Mesothelial cell of epicardium (in vitro differentiated cells): ENCODE data around the gene C11orf54. TPM values are rescaled to one million over a fixed set of nuclear protein-coding genes. Genes with fewer than 3 reads are reported as not detected.

Experiments
- DNase-seq, 2 experiments: peaks; one replicate each; pipeline ENCODE4 v3.0.0; 2021; ENCODE audit warnings: low spot score in 2 of 2; ENCODE audit not compliant: unreplicated experiment in 2 of 2
- H3K27ac Mint-ChIP-seq: 2 replicates; pipeline ENCODE4 v1.8.0; 2021; ENCODE audit warnings: mixed read lengths
- H3K27me3 Mint-ChIP-seq: 2 replicates; pipeline ENCODE4 v1.8.0; 2021; ENCODE audit warnings: low read depth, mixed read lengths
- H3K36me3 Mint-ChIP-seq: 2 replicates; pipeline ENCODE4 v1.8.0; 2021; ENCODE audit warnings: mixed read lengths
- H3K4me1 Mint-ChIP-seq: 2 replicates; pipeline ENCODE4 v1.8.0; 2021; ENCODE audit warnings: mixed read lengths
- H3K4me3 Mint-ChIP-seq: 2 replicates; pipeline ENCODE4 v1.8.0; 2021; ENCODE audit warnings: mild to moderate bottlenecking, moderate library complexity, mixed read lengths
- H3K9me3 Mint-ChIP-seq: 2 replicates; pipeline ENCODE4 v1.8.0; 2021; ENCODE audit warnings: mixed read lengths
- total RNA-seq: library from RNA; stranded (reverse); gene quantifications from 3 replicates; pipeline ENCODE4 v1.2.1, GENCODE V29; 2021
- TF ChIP-seq, protein P1 (sequence below): fragments of 200-600 bp; sonication (generic); IDR thresholded peaks from one replicate; pipeline ENCODE4 v1.5.0; 2021; ENCODE audit warnings: antibody characterized with exemption; ENCODE audit not compliant: unreplicated experiment

Gene C11orf54
- total RNA-seq, 1 donor from 2014 or later, result 34.5 TPM

DNA sequence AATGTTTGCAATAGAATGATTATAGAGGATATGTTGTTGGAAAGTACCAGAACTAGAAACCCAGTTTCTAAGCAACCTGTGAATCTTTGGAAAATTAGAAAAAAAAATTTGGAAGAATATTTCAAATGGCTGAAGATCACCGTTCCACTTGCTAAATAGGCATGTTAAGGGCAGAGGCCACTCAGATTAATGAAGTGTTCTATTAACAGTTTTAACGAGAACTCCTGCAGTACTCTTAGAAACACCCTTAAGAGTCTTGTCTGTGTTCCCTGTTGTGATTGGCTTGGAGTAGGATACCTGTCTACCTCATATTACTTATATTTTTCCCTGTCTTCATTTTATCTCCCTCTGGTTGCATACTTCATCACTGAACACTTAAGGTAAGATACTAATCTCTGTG lies 4.6 kb downstream of the C11orf54 start:
- no peak for DNase-seq
- Mint-ChIP-seq H3K4me3 (no peak overlapping the region), H3K36me3 (peaks cover 5% of the 10 kb centered on the region), H3K27ac (no peak overlapping the region), H3K27me3 (no peaks in the 10 kb centered on the region), H3K9me3 (no peaks in the 10 kb centered on the region), H3K4me1 (peaks cover 12% of the 10 kb centered on the region)
- TF ChIP-seq, protein P1, sequence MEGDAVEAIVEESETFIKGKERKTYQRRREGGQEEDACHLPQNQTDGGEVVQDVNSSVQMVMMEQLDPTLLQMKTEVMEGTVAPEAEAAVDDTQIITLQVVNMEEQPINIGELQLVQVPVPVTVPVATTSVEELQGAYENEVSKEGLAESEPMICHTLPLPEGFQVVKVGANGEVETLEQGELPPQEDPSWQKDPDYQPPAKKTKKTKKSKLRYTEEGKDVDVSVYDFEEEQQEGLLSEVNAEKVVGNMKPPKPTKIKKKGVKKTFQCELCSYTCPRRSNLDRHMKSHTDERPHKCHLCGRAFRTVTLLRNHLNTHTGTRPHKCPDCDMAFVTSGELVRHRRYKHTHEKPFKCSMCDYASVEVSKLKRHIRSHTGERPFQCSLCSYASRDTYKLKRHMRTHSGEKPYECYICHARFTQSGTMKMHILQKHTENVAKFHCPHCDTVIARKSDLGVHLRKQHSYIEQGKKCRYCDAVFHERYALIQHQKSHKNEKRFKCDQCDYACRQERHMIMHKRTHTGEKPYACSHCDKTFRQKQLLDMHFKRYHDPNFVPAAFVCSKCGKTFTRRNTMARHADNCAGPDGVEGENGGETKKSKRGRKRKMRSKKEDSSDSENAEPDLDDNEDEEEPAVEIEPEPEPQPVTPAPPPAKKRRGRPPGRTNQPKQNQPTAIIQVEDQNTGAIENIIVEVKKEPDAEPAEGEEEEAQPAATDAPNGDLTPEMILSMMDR, result no peak

DNA sequence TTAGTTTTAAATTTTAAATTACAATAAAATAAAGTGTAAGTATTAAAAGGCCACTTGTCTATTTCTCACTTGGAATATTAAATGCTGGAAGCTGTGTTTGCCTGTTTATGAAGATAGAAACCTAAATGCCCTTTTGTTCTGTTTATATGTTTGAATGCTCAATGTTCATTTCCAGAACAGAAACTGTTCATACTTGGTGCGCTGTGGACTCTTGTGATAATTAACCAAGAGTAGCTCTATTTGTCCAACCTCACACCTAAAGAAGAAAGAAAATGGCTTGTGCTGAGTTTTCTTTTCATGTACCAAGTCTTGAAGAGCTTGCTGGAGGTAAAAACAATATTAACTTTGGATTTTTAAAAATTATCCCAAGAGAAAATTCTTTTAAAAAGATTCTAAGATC lies 5.7 kb downstream of the C11orf54 start:
- H3K27ac Mint-ChIP-seq, result no peak overlapping the region
- peaks cover 5% of the 10 kb centered on the region for H3K36me3 Mint-ChIP-seq
- H3K9me3 Mint-ChIP-seq, result no peaks in the 10 kb centered on the region
- no peak overlapping the region for H3K4me3 Mint-ChIP-seq
- DNase-seq, result no peak
- no peaks in the 10 kb centered on the region for H3K27me3 Mint-ChIP-seq
- H3K4me1 Mint-ChIP-seq, result peaks cover 12% of the 10 kb centered on the region
- TF ChIP-seq, protein P1, result no peak

DNA sequence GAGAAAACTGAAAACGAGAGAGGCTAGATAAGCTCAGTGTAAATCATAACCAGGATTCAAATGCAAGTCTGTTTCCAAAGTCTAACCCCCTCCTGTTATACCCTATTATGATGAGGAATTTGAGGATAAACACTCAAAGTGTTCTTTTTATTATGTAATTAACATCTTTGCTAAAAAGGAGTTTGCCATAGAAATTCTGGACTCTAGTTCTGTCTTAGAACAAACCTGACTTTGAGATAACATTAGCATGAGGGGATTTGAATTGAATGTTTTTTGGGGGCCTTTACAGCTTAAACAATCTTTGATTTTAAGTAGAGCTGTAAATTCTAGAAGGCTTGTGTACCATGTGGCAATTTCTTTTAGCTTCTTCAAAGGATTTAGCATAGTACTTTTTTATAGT lies 9.5 kb downstream of the C11orf54 start:
- no peaks in the 10 kb centered on the region for H3K27me3 Mint-ChIP-seq
- TF ChIP-seq, protein P1, result no peak
- H3K4me1 Mint-ChIP-seq, result no peaks in the 10 kb centered on the region
- DNase-seq, result no peak
- H3K9me3 Mint-ChIP-seq, result no peaks in the 10 kb centered on the region
- peaks cover 5% of the 10 kb centered on the region for H3K36me3 Mint-ChIP-seq
- H3K27ac Mint-ChIP-seq, result no peak overlapping the region
- H3K4me3 Mint-ChIP-seq, result no peak overlapping the region

DNA sequence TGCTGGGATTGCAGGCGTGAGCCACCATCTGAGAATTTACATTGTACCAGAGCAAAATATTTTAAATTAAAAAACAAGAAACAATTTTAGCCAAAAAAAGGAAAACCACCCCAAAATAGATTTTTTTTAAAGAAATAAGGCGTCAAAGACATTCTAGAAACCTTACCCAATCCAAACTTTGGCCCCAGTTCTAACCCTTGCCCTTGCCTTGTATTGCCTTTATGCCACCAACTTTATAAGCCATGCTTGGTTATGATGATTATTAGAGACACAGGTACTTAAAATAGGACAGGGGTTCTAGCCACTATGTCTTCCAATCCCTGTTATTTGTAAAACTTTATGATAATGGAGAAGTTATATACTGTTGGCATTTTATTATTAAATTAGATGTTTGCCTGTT lies 11.8 kb downstream of the C11orf54 start:
- peaks cover 18% of the 10 kb centered on the region for H3K36me3 Mint-ChIP-seq
- no peak overlapping the region for H3K4me3 Mint-ChIP-seq
- DNase-seq, result no peak
- TF ChIP-seq, protein P1, result no peak
- H3K9me3 Mint-ChIP-seq, result no peaks in the 10 kb centered on the region
- H3K27me3 Mint-ChIP-seq, result no peaks in the 10 kb centered on the region
- H3K27ac Mint-ChIP-seq, result no peak overlapping the region
- no peaks in the 10 kb centered on the region for H3K4me1 Mint-ChIP-seq

DNA sequence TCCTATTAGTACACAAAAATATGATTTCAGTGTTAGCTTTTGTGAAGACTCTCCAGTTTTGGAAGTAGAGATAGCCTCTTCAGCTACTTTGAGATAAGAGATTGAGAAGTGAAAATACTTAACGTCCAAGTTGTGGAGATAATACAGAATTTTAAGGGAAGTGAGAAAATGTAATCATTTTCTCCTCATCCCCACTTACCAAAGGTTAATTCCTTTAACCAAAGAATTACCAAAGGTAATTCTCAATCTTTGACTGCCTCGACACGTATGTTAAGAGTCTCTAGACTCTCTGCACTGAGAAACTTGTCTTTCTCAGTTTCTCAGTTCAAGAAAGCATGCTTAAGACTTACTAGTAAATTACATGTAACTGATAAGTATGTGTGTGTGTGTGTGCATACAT lies 15.3 kb downstream of the C11orf54 start:
- peaks cover 28% of the 10 kb centered on the region for H3K36me3 Mint-ChIP-seq
- DNase-seq, result no peak
- TF ChIP-seq, protein P1, result no peak

DNA sequence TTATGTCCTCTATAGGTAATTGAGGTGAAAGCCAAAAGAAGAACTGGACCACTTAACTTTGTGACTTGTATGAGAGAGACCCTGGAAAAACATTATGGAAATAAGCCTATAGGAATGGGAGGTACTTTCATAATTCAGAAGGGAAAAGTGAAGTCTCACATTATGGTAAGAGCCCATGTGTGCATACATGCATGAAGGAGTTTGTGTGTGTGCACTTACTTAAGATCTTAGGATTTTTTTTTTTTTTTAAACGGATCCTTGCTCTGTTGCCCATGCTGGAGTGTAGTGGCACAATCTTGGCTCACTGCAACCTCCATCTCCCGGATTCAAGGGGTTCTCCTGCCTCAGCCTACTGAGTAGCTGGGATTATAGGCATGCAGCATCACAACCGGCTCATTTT lies 15.8 kb downstream of the C11orf54 start:
- TF ChIP-seq, protein P1, result no peak
- H3K36me3 Mint-ChIP-seq, result peaks cover 27% of the 10 kb centered on the region
- no peak for DNase-seq
- no peak overlapping the region for H3K4me3 Mint-ChIP-seq
- H3K4me1 Mint-ChIP-seq, result no peaks in the 10 kb centered on the region
- no peak overlapping the region for H3K27ac Mint-ChIP-seq
- H3K27me3 Mint-ChIP-seq, result no peaks in the 10 kb centered on the region
- no peaks in the 10 kb centered on the region for H3K9me3 Mint-ChIP-seq

More for the DNA sequence above, 15.3 kb downstream of the C11orf54 start:
- Mint-ChIP-seq H3K9me3 (no peaks in the 10 kb centered on the region), H3K27ac (no peak overlapping the region), H3K4me3 (no peak overlapping the region), H3K4me1 (no peaks in the 10 kb centered on the region), H3K27me3 (no peaks in the 10 kb centered on the region)
